GM12801 (cell line): ENCODE measurements around the gene TRIM71.

Source experiments
- TF ChIP-seq, protein P1 (sequence below): IDR thresholded peaks from one replicate; pipeline ENCODE4 v1.5.1; 2011; ENCODE audit warnings: control low read depth; ENCODE audit not compliant: insufficient read length; ENCODE audit errors: extremely low read depth

Gene TRIM71

DNA sequence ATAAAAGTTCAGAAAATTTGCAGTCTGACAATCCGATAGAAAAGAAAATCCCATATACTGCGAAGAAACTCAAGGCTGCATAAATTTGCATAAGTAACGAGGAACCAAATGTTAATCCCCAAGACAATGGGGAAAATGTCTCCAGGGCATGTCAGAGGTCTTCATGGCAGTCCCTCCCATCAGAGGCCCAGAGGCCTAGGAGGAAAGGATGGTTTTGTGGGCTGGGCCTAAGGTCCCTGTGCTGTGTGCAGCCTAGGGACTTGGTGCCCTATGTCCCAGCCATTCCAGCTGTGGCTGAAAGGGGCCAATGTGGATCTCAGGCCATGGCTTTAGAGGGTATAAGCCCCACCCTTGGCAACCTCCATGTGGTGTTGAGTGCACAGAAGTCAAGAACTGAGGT lies 112.4 kb downstream of the TRIM71 start:
- TF ChIP-seq, protein P1, sequence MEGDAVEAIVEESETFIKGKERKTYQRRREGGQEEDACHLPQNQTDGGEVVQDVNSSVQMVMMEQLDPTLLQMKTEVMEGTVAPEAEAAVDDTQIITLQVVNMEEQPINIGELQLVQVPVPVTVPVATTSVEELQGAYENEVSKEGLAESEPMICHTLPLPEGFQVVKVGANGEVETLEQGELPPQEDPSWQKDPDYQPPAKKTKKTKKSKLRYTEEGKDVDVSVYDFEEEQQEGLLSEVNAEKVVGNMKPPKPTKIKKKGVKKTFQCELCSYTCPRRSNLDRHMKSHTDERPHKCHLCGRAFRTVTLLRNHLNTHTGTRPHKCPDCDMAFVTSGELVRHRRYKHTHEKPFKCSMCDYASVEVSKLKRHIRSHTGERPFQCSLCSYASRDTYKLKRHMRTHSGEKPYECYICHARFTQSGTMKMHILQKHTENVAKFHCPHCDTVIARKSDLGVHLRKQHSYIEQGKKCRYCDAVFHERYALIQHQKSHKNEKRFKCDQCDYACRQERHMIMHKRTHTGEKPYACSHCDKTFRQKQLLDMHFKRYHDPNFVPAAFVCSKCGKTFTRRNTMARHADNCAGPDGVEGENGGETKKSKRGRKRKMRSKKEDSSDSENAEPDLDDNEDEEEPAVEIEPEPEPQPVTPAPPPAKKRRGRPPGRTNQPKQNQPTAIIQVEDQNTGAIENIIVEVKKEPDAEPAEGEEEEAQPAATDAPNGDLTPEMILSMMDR, result no peak

DNA sequence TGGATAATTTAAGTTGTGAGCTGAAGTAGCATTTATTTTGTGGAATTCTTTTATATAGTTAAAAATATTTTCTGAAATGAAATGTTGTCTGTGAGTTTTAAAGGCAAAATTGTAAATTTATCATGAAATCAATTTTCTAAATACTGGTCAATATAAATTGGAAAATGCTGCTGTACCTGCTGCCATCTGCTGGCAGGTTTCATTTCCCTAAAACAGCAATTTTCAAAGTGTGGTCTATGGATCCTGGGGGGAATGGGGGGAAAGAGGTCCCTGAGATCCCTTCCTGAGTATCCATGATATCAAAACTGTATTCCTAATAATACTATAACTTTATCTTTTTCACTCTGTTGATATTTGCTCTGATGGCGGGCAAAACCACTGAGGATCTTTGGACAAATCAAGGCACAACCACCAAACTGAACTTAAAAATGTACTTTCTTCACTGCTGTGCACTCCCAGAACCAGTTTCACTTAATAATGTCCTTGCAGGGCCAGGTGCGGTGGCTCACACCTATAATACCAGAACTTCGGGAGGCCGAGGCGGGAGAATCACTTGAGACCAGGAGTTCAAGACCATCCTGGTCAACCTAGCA lies 116.4 kb downstream of the TRIM71 start:
- TF ChIP-seq, protein P1, result no peak

DNA sequence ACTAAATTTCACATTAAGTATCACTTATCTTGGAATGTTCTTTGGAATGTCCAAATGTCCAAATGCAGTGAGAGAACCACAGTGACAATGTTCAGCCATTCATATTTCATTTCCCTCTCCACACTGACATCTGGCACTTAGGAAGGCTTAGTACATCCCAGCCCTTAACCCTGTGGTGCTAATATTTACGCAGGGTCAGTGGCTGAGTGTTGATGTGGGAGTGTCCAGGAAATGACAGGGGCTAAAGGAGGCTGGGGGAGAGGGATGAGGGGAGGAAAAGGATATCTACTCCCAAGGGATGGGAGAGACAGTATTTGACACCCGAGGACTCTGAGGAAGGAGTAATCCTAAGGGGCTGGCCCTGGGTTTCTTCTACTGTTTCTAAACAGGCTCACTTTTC lies 119.5 kb downstream of the TRIM71 start:
- TF ChIP-seq, protein P1, result no peak

DNA sequence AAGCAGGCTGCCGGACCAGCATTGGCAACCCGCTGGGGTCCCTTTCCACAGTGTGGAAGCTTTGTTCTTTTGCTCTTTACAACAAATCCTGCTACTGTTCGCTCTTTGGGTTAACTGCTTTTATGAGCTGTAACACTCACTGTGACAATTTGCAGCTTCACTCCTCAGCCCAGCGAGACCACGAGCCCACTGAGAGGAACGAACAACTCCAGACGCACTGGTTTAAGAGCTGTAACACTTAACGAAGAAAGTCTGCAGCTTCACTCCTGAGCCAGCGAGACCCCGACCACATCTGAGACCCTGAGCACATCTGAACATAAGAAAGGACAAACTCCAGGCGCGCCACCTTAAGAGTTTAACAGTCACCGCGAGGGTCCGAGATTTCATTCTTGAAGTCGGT lies 122.9 kb downstream of the TRIM71 start:
- TF ChIP-seq, protein P1, result no peak

DNA sequence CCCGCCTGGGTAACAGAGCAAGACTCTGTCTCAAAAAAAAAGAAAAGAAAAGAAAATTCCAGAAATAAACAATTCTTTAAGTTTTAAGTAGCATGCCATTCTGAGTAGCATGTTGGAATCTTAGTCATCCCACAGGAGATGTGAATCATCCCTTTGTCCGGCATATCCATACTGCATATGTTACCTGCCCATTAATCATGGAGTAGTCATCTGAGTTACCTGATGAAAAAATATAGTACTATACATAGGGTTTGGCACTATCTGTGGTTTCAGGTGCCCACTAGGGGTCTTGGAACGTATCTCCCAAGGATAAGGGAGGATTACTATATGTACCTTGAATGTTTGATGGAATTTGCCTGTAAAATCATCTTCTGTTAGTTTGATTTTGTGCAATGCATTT lies 127.3 kb downstream of the TRIM71 start:
- TF ChIP-seq, protein P1, result no peak

DNA sequence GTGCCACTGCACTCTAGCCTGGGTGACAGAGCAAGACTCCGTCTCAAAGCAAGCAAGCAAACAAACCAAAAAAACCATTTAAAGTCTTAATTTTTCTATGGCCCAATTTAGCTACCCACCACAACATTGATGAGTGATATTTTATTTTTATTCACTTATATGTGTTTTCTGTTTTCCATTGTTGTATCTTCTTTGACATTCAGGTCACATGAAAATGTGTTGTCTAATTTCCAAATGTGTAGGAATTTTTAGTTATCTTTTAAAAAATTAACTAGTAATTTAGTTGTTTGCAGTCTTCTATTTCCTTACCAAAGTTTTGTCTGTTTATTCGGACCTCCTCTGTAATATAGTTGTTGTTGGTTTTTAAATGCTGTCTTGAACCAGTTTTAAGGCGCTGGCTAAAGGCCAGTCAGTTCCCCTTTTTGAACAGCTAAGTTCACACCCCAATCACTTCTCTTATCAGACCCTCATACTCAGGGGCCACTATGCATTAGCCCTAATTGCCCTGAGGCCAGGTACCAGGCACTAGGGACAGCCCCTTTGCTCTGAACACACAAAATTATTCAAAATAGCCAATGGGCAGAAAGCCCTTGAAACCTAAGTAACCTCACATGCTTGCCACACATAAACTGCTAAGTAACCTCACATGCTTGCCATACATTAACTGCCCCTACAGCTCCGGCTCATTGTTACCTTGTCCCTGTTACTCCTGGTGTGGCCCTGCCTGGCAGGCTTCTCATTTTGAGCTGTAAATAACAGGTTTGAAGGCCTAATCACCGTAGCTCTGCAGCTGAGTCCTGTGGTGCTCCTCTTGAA lies 129.4 kb downstream of the TRIM71 start:
- TF ChIP-seq, protein P1, result no peak
